Activated CD4-positive, alpha-beta T cell treated with anti-CD3 and anti-CD28 coated beads for 24 hours (primary cell): Measurements from ENCODE around the gene ZNF287.
"Not testable (repeated sequence)": the region's sequence is repeated elsewhere in the genome, so short reads cannot be mapped to it uniquely, and the experiment has no call there.

Experiments
- DNase-seq, 2 donors: peaks; one replicate each; pipeline ENCODE4 v3.0.0-alpha.2; 2020; ENCODE audit warnings: low read depth in 2 of 2

The ZNF287 gene

GRCh38 chr17:16568541-16569357, at the start of gene ZNF287:
TSS of gene ZNF287 (minus strand) at chr17:16569204. CDS start at chr17:16567731, 1,473 bp downstream.
- peak; percentile 88 to 90 for DNase-seq

DNA sequence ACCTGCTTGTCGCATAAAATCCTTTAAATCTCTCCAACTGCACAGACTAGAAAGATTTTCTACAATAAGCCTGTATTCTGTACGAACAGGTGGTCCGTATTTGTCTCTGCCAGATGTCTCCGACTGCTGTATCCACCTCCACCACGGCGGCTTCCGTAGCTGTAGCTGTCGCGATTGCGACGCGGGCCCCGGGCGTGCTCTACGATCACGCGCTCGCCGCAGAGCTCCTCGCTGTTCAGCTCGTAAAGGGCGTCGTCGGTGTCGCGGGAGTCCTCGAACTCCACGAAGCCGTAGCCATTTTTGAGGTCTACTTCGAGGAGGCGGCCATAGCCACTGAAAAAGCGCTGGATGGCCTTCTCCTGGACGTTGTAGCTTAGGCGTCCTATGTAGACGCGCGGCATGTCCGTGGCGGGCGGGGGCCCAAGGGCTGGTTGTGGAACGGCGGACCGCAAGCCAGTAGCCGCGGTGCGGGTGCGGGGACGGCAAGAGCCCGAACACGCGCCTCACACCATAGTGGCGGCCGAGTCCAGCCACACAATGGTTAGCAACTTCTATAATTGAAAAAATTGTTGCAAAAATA, 48.6 kb upstream of the ZNF287 start:
- no peak for DNase-seq

- no peak for DNase-seq
Observed at GRCh38 chr17:16599537-16599936, 30.5 kb upstream of the ZNF287 start.

- DNase-seq: no peak
Observed at GRCh38 chr17:16593356-16594102, 24.5 kb upstream of the ZNF287 start.

DNA sequence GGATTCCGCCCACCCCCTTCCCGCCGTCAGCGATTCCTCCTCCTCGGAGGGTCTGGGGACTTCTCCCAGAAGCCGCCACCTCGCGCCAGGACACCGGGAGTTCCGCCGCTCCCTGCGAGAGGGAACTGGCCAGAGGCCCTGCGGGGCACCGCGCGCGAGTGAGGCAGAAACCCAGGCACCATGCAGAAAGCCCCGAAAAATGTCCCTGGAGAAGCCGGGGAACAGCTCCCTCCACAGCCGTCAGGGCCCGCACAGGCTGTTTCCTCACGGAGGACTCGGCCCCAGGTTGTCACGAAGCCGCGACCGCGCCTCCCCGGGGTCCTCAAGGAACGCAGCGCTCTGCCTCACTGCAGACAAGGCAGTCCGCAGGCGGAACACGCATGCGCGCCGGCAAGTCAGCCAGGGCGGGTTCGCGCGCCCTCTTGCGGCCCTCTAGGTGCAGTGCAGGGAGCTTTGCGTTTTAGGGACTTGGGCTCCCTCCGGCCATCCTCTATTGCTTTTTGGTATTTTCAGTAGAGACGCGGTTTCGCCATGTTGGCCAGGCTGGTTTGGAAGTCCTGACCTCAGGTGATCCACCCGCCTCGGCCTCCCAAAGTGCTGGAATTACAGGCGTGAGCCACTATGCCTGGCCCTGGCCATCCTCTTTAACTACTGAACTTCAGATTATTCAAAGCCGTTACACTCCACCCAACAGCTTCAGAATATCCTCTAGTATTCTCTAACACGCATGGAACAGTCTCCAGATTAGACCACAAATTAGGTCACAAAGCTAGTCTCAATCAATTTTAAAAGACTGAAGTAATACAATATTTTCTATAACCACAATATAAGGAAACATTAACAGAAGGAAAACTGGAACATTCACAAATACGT, 20.3 kb upstream of the ZNF287 start:
- DNase-seq: peak; percentile 87 to 88

DNA sequence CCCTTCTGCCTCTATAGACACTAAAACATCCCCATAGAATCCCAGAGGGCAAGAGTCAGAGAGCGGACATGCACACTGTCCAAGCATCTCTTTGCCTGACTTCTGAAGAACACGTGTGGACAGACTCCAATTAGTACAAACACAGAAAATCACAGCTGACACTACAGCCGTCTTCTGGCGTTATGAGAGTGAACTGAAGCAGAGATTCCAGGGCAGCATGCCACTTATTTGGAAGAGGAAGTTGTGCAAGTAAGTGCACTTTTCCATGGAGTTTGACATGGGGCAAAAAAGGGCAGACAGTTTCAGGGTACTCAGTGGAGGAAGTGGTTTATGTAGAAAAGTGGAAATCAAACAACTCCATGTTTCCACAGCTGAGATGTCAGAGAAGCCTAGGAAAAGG, 16.8 kb upstream of the ZNF287 start:
- no peak for DNase-seq

DNA sequence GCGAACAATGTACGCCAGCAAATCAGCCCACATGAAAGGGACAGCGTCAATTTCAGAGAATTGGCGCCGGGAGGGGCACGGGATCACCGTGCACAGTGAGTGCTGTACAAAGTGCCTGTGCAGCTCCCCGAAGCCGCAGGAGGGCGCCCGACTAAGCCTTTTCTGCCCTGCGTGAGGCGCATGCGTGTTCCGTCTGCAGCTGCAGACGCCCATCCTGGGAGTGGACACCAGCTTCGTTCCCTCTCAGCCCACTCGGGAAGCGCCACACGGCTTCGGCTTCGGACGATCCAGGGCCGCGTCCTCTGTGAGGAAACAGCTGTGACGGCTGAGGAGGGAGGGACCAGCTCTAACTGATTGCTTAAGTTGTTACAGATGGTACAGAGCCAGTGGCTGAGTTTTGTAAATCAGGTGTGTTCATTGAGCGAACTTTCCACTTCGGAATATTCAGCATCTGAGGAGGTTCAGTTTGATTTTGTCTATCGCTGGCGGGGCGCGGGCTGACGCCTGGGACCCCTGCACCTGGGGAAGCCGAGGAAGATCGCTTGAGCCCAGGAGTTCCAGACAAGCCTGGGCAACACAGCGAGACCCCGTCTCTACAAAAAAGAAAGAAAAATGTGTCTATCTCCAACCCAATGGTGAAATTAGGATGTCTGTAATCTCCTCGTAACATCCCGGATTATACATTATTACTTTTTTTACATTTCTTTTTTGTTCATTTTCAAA, 15.4 kb upstream of the ZNF287 start:
- peak; percentile 87 to 92 for DNase-seq

GRCh38 chr17:16583781-16584180, 14.8 kb upstream of the ZNF287 start:
- no peak for DNase-seq

DNA sequence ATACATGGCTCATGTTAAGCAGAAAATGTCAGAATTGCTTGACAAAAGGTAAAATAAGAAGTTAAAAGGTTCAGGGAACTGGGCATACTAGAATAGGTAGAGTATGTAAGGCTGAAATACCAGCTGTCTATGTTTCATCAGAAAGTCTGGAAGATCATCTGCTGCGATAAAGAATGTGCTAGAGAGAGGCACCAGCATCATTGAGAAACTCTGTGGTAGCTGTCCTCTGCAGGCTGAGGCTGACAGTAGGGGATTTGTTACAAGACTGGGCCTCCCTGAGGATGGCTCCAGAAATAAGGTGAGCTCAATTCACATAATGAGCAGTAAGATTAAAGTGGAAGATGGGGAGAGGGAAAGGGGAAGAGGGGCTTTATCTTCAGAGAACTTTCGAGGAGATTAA, 4.5 kb upstream of the ZNF287 start:
- no peak for DNase-seq

GRCh38 chr17:16569358-16569712, 331 bp upstream of the ZNF287 start:
- no peak for DNase-seq

- no peak for DNase-seq
Observed at GRCh38 chr17:16552637-16553045, 16.4 kb downstream of the ZNF287 start.

- no peak for DNase-seq
Observed at GRCh38 chr17:16551878-16552636, 16.9 kb downstream of the ZNF287 start.

- DNase-seq: no peak
Observed at GRCh38 chr17:16537130-16537458, 31.9 kb downstream of the ZNF287 start.

DNA sequence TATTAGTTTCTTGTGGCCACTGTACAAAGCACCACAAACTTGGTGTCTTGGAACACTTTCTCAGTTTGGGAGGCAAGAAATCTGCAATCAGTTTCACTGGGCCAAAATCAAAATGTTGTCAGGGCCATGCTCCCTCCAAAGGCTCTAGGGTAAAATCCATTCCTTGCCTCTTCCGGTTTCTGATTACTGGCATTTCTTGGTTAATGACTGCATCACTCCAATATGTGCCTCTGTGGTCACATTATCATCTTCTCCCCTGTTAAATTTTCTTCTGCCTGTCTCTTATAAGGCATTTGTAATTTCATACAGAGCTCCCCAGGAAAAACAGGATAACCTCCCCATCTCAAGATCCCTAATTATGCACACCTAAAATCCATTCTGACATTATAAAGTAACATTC, 34.8 kb downstream of the ZNF287 start:
- no peak for DNase-seq

GRCh38 chr17:16529906-16530305, 39.1 kb downstream of the ZNF287 start:
- DNase-seq: no peak

- no peak for DNase-seq
Observed at GRCh38 chr17:16527298-16527697, 41.7 kb downstream of the ZNF287 start.

GRCh38 chr17:16525556-16525955, 43.4 kb downstream of the ZNF287 start:
- DNase-seq: not testable (repeated sequence)

- DNase-seq: peak; percentile 27 to 49
Observed at GRCh38 chr17:16521070-16521727, 47.8 kb downstream of the ZNF287 start.

DNA sequence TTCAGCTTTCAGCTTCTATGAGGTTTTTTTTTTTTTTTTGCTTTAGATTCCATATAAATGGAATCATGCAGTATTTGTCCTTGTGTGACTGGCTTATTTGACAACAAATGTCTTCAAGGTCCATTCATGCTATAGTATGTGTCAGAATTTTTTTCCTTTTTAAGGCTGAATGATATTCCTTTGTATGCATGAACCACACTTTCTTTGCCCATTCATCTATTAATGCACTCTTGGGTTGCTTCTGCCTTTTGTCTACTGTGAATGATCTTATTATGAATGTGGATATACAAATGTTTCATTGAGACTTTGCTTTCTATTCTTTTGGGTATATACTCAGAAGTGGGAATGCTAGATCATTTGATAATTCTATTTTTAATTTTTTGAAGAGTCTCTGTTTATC, 50.0 kb downstream of the ZNF287 start:
- DNase-seq: no peak

DNA sequence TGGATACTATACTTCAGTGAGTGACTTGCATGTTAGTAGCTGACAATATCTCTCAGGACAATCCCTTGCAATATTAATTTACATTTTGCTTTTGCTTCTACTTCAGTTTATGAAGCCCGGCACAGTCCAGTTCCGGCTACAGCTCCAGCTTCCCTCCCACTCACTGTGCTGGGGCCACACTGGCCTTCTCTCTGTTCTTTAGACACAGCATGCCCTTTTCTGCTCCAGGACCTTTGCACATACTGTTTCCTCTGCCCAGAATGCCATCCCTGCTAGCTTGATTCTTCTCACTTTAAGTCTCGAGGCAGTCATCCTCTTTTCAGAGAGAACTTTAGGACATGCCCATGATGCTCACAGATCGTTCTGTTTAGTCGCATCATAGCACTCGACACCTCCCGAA, 51.5 kb downstream of the ZNF287 start:
- no peak for DNase-seq
